NCI-H2081 (cell line): ENCODE measurements around the gene CPT1A.

Experiments
- DNase-seq, 2 experiments: peaks; one replicate each; lab custom pipeline; 2025; lab: John Stamatoyannopoulos, UW

Gene CPT1A

GRCh38 chr11:68854273-68854958, 12.7 kb upstream of the CPT1A start:
- DNase-seq = no peak

GRCh38 chr11:68852628-68853027, 10.9 kb upstream of the CPT1A start:
- no peak for DNase-seq

- DNase-seq = no peak
These were observed 6.7 kb upstream of the CPT1A start for GRCh38 chr11:68848429-68848828.

- DNase-seq = no peak
These were observed 5.7 kb upstream of the CPT1A start for GRCh38 chr11:68847395-68847794.

- no peak for DNase-seq
These were observed 3.8 kb upstream of the CPT1A start for GRCh38 chr11:68845351-68846002.

- DNase-seq = no peak
These were observed 3.1 kb upstream of the CPT1A start for GRCh38 chr11:68844801-68845200.

GRCh38 chr11:68844376-68844775, 2.7 kb upstream of the CPT1A start:
- DNase-seq = no peak

GRCh38 chr11:68843703-68844312, 2.1 kb upstream of the CPT1A start:
- DNase-seq = peak; percentile 46 to 73

- DNase-seq = no peak
These were observed 1.4 kb upstream of the CPT1A start for GRCh38 chr11:68843052-68843561.

- DNase-seq = no peak
These were observed 823 bp upstream of the CPT1A start for GRCh38 chr11:68842427-68843051.

GRCh38 chr11:68840661-68841653, 759 bp downstream of the CPT1A start:
- DNase-seq = no peak

GRCh38 chr11:68839911-68840641, 1.6 kb downstream of the CPT1A start:
- no peak for DNase-seq

GRCh38 chr11:68839054-68839865, 2.5 kb downstream of the CPT1A start:
- peak; percentile 71 to 81 for DNase-seq

- no peak for DNase-seq
These were observed 3.1 kb downstream of the CPT1A start for GRCh38 chr11:68838572-68838964.

- DNase-seq = no peak
These were observed 3.8 kb downstream of the CPT1A start for GRCh38 chr11:68837583-68838571.

GRCh38 chr11:68835749-68836148, 6.0 kb downstream of the CPT1A start:
- no peak for DNase-seq

- no peak for DNase-seq
These were observed 6.4 kb downstream of the CPT1A start for GRCh38 chr11:68835328-68835727.

GRCh38 chr11:68832476-68833181, 9.1 kb downstream of the CPT1A start:
- DNase-seq = no peak
